AG10803 (cell line): ENCODE results near the gene PCNX3.
"Not testable (repeated sequence)": the region's sequence is repeated elsewhere in the genome, so short reads cannot be mapped to it uniquely, and the experiment has no call there.

Source experiments
- DNase-seq: peaks from one replicate; pipeline ENCODE4 v3.0.0; 2010; ENCODE audit warnings: low read depth
- H3K4me3 ChIP-seq: 2 replicates; pipeline ENCODE4 v1.5.1; 2011; ENCODE audit warnings: mild to moderate bottlenecking, low read length, control low read depth
- CTCF ChIP-seq: conservative IDR thresholded peaks from 2 replicates; pipeline ENCODE4 v1.5.1; 2011; ENCODE audit warnings: mild to moderate bottlenecking, low read length, control low read depth, inconsistent platforms

Gene PCNX3

DNA sequence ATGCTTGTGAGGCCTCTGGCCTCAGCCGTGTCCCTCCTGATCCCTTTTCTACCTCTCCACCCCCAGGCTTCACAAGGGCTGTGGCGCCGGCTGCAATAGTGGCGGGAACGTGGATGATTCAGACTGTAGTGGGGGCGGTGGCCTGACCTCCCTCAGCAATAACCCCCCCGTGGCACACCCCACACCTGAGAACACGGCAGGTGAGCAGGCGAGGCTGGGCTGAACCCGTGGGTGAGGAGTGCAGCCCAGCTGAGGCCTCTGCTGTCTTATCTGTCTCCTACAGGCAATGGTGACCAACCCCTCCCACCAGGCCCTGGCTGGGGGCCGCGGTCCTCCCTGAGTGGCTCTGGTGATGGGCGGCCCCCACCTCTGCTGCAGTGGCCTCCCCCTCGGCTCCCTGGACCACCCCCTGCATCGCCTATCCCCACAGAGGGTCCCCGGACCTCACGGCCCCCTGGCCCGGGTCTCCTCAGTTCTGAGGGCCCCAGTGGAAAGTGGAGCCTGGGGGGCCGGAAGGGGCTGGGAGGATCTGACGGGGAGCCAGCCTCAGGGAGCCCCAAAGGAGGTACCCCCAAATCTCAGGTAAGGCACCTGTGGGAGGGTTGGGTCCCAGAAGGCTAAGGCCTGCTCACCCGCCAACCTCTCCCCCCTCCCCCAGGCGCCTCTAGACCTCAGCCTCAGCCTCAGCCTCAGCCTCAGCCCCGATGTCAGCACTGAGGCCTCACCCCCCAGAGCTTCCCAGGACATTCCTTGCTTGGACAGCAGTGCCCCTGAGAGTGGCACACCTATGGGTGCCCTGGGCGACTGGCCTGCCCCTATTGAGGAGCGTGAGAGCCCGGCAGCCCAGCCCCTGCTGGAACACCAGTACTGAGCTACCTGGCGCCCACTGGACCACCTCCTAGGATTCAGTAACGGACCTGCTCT is 20.8 kb downstream of the PCNX3 start:
- DNase-seq, result no peak
- no peak overlapping the region for H3K4me3 ChIP-seq
- TF ChIP-seq CTCF, result no peak

DNA sequence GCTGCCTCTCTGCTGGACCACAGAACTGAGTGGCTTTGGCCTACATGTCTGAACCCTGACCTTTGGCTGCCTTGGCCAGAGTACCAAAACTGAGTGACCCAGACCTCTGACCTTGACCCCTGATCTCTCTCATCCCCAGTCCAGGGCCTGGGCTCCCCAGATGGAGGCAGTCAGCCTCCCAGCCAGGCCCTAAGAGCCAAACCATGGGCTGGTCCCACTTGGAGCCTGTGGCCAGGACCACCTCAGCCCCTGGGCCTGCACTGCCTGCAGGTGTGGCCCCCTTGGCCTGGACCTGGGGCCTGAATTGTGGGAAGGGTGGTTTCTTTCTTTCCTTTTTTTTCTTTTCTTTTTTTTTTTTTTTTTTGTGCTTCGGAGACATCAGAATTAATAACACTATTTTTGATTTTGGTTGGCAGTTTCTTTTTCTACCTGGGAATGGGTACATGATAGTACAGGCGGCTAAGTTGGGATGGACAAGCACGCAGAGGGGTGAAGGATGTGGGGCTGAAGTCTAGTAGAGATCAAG is 21.5 kb downstream of the PCNX3 start:
- H3K4me3 ChIP-seq, result no peak overlapping the region
- TF ChIP-seq CTCF, result no peak
- DNase-seq, result no peak

GRCh38 chr11:65637794-65638419 is 22.3 kb downstream of the PCNX3 start, which contains the start of gene SIPA1:
SIPA1 (plus strand) TSS chr11:65638101; CDS start chr11:65640922, 2,821 bp downstream.
- DNase-seq, result peak; percentile 80
- peak; percentile 44 for TF ChIP-seq CTCF
- H3K4me3 ChIP-seq, result peak within 1 kb of the TSS; percentile 79

GRCh38 chr11:65639228-65639597 is 23.6 kb downstream of the PCNX3 start:
- H3K4me3 ChIP-seq, DNase-seq: not testable (repeated sequence)

- TF ChIP-seq CTCF, result no peak
- no peak overlapping the region for H3K4me3 ChIP-seq
- no peak for DNase-seq
These were observed 24.3 kb downstream of the PCNX3 start for GRCh38 chr11:65639623-65640482.

DNA sequence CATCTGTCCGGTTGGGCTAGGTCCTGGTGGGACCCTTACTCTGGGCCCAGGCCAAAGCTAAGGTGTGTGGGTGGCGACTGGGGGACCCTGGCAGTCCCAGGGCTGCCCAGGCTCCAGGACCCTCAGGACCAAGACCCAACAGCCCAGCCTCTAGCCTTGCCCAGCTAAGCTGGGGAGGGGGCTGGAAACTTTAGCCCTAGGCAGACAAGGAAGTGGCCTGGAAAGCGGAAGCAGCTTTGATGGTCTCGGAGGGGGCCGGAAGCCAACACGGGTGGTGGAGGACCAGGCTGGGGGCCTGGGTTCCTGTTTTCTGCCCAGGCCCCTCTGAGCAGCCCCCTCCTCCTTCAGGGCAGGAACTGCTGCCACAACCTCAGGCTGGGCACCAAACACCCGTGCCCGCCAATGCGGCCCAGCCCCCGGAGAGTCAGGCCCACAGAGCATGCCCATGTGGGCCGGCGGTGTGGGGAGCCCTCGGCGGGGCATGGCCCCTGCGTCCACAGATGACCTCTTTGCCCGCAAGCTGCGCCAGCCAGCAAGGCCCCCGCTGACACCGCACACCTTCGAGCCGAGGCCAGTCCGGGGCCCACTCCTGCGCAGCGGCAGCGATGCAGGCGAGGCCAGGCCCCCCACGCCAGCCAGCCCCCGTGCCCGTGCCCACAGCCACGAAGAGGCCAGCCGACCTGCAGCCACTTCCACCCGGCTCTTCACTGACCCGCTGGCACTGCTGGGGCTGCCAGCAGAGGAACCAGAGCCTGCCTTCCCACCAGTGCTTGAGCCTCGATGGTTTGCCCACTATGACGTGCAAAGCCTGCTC is 25.1 kb downstream of the PCNX3 start:
- no peak overlapping the region for H3K4me3 ChIP-seq
- no peak for DNase-seq
- TF ChIP-seq CTCF, result no peak
